Activated CD4-positive, alpha-beta T cell treated with anti-CD3 and anti-CD28 coated beads, Interleukin-2, amount 50 U/mL, for 24 hours (primary cell): ENCODE results near the gene MGST3.
A peak's percentile ranks its signal among the peaks of the same experiment; 100 is the strongest.
"Not testable (repeated sequence)": the region's sequence is repeated elsewhere in the genome, so short reads cannot be mapped to it uniquely, and the experiment has no call there.

Experiments used
- DNase-seq, 2 donors: peaks; one replicate each; pipeline ENCODE4 v3.0.0-alpha.2; 2020; ENCODE audit warnings: low read depth in 1 of 2, low spot score in 1 of 2

MGST3 gene

GRCh38 chr1:165628147-165628822 lies 2.7 kb upstream of the MGST3 start:
- DNase-seq: no peak

DNA sequence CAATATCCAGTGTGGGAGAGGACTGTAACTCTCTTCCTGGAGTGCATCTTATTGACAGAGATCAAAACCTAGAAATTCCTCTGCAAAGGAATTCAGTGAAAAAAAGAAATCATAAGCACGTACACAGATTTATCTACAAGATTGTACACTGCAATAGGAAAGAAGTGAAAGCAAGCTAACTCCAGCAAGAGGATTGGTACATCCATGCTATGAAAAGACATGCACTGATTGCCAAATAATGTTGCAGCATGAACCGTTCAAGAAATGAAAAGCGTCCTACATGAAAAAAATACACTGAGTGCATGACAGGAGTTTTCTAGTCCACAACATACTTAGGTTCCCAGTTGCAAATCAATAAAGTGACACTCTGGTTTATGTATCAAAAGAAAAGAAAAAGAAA lies 1.9 kb upstream of the MGST3 start:
- no peak for DNase-seq

DNA sequence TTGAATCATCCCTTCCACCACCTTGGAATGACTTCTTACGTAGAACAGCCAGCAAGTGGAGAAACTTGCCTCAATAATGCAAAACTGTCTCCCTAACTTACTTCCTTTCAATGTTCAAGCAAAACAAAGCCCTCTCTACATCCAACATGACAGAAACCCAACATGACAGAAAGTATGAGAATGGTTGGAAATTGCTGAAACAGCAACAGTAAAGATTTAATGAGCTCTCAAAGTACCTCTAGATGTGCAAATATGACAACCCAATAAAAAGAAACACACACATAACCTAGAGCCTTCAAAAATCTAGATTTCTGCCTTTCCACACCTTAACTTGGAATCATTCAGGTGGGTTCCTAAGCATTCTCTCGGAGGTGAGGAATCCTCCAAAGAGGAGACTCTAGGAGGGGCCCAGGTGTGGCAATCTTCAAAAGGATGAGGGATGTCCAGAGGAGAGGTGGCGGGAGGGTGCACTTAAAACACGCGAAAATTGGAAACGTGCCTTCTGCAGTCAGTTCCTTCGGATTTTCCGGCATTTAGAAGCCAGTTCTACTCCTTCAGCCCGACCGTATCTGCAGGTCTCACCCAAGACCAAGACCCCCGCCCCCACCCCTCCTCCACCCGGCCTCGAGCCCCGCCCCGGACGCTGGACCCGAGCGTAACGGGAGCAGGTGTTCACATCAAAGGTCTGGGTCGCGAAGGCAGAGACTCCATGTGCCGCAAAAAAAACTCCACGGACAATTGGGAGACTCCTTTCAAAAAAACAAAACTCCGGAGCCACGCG lies 996 bp upstream of the MGST3 start:
- no peak for DNase-seq

- DNase-seq: peak; percentile 8 to 24
Measured at GRCh38 chr1:165631342-165632151, 513 bp downstream of the MGST3 start.

GRCh38 chr1:165632152-165632469 lies 1.1 kb downstream of the MGST3 start:
- no peak for DNase-seq

GRCh38 chr1:165632491-165632890 lies 1.5 kb downstream of the MGST3 start:
- DNase-seq: no peak

- no peak for DNase-seq
Measured at GRCh38 chr1:165633614-165634013, 2.6 kb downstream of the MGST3 start.

DNA sequence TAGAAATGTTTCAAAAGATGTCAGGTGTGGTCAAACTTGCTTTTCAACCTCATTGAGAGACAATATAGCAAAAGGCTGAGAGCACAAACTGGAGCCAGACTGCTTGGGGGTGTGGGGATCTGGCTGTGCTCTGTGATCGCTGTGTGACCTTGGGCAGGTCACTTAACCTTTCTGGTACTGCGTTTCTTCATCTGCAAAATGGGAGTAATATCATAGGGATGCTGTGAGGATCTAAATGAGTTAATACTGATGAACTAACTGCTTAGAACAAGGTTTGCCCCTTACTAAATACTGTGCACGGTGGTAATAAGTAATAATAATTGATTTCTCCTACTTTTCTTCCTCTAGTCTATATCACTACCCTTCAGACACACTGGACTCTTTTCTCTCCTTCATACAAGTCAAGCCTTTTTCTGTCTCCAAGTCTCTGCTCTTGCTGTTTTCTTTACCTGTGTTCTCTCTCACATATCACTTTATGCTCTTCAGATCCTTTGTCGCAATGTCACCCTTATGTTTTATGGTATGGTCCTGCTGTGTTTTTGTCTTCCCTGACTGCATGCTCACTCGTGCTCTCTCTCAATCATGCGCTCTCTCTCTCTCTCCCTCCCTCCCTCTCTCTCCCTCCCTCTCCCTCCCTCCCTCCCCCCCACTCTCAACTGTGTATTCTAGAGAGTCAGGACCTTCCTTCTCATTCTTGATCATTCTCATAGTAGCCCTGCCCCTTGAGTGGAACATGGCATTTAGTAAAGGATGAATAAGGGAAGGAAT lies 3.3 kb downstream of the MGST3 start:
- no peak for DNase-seq

- DNase-seq: no peak
Measured at GRCh38 chr1:165635329-165635728, 4.3 kb downstream of the MGST3 start.

GRCh38 chr1:165635823-165636222 lies 4.8 kb downstream of the MGST3 start:
- DNase-seq: no peak

DNA sequence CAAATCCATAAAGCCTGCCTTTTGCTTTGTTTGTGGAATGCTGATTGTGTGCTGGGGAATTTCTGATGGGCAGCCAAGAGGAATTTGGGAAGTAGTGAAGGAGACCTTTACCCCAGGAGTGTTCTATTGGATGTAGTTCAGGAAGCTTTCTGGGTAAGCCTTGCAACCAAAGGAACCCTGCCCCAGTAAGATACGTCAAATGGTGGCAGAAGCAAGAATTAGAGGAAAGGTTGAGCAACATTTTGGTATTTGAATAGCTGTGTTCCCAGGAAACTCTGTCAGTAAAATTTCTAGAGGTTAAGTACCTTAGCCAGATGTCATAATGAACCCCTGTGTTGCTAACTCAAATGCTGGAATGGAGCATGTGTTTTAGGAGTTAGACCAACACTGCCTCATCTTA lies 6.4 kb downstream of the MGST3 start:
- no peak for DNase-seq

DNA sequence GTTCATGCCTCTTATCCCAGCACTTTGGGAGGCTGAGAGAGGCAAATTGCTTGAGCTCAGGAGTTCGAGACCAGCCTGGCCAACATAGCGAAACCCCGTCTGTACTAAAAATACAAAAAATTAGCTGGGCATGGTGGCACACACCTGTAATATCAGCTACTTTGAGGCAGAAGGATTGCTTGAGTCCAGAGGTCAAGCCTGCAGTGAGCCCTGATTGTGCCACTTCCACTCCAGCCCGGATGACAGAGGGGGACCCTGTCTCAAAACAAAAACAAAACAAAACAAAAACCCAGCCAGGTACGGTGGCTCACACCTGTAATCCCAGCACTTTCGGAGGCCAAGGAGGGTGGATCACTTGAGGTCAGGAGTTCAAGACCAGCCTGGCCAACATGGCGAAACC lies 7.2 kb downstream of the MGST3 start:
- DNase-seq: not testable (repeated sequence)

DNA sequence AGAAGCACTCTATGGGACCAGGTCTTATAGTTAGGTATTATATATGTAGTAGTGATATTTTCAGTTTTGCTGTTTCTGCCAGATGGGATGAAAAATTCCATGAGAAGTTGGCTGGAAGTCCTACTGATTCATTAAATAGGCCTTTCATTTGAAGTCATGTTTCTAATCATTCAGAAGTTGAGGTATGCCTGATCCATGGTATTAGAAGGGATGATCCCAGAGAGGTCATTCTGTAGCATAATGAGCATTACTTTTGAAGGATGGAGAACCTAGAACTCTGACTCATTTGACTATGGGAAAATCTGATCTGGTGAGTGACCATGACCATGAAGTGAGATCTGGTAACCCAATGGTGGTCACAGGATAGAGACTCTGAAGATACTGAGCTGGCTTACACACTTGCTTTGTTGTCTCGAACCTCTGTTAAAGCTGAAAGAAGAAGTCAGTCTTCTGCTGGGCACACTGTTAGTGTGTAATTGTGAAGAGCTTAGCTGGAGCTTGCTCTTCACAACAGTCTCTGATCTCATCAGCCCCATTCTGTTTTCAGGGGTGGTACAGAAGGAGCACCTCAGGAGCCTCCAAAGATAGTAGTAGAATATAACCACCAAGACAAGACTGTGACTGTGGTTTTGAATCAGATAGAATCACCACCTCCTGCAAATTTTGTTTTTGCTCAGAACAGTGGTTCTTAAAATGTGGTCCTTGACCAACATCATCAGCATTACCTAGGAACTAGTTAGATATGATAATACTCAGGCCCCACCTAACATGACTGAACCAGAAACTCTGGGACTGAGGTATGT lies 9.0 kb downstream of the MGST3 start:
- no peak for DNase-seq

- no peak for DNase-seq
Measured at GRCh38 chr1:165641231-165641987, 10.4 kb downstream of the MGST3 start.

DNA sequence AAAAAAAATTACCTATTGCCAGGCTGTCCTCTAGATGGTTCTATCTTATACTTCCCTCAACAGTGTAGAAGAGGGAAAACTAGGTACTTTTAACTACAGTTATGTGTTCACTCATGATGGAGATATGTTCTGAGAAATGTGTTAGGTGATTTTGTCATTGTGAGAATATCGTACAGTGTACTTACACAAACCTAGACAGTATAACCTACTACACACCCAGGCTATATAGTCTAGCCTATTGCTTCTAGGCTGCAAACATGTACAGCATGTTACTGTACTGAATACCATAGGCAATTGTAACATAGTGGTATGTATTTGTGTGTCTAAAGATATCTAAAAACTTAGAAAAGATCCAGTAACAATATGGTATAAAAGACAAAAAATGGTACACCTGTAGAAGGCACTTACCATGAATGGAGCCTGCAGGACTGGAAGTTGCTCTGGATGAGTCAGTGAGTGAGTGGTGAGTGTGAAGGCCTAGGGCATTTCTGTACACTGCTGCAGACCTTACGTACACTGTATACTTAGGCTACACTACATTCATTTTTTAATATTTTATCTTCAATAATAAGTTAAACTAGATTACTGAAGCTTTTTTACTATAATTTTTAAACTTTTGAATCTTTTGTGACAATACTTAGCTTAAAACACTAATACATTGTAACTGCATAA lies 13.2 kb downstream of the MGST3 start:
- no peak for DNase-seq

DNA sequence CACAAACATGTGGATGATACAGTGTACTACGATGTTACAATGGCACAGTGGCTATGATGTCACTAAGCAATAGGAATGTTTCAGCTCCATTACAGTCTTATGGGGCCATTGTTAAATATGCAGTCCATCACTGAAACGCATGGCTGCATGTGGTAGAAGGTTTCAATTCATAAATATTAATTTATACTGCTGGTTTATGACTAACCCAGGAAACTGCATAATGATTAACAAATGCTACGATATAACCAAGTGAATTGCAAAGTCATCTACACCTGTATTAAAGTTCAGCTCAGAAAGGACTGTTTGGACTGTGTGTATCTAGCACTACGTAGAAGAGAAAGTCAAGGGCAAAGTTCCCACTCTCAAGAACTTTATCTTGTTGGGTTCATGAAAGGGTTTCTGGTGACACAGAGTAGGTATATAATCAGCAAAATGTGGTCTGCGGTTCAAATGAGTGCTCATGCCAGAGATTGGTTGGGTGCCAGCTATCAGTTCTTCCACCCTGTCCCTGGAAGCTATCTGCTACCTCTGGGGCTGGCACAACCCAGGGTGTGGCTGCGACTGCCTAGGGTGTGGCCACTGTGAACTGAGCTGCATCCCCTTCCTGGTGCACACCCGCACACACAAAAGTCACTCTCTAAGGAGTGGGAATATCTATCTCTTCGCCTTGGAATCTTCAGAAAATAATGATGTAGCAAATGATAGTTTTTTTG lies 14.8 kb downstream of the MGST3 start:
- DNase-seq: no peak

- DNase-seq: no peak
Measured at GRCh38 chr1:165647517-165647916, 16.5 kb downstream of the MGST3 start.

DNA sequence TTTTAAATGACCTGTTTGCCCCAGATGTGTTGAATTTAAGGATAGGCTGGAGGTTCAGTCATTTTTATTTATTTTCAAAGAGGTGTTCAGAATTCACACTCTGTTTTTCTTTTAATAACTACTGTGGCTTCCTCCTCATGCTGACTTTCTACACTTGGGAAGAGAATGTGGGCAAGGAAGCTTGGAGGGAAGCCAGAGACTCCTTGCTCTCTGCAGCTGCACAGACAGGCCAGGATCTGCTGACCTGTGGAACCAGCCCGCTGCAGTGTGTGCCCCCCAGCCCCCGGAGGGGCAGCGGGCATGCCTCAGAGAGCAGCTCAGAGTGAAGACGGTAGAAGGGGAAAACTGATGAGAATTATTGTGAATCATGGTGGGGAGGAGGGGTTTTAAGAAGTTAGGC lies 16.9 kb downstream of the MGST3 start:
- no peak for DNase-seq
